T-cell (primary cell): ENCODE results near the gene APOC3. TPM values are rescaled to one million over a fixed set of nuclear protein-coding genes. Genes with fewer than 3 reads are reported as not detected.

Experiments used
- ATAC-seq, 4 experiments: fragments of 200-7000 bp in 3 of 4; fragments of 150-1000 bp in 1 of 4; cut with Tn5 transposase; replicated peaks in 1 of 4; 1 replicate in 3 of 4; 2 replicates in 1 of 4; pipeline ENCODE4 v1.10.0; 2021; ENCODE audit warnings: moderate library complexity in 3 of 4, mild to moderate bottlenecking in 2 of 4, moderate number of reproducible peaks in 1 of 4
- CTCF ChIA-PET, 2 donors: fragments of 300-600 bp; sonication (Branson Sonifier 250); formaldehyde crosslinking; loops; one replicate each; lab custom pipeline; 2022; ENCODE audit warnings: antibody characterized with exemption in 2 of 2; lab: Charles Lee
- POLR2A ChIA-PET, 2 donors: fragments of 300-600 bp; sonication (Branson Sonifier 250); formaldehyde crosslinking; loops; one replicate each; lab custom pipeline; 2022; ENCODE audit warnings: antibody characterized with exemption in 2 of 2; lab: Charles Lee
- DNase-seq, 35 experiments: peaks; one replicate each; pipeline versions ENCODE4 v3.0.0 to v3.0.0-alpha.2; 2013 to 2023
- H3K27ac ChIP-seq: one replicate; pipeline ENCODE4 v1.5.1; 2013; ENCODE audit warnings: low read length
- H3K27me3 ChIP-seq, 2 experiments: replicated peaks in 1 of 2; 1 replicate in 1 of 2; 2 replicates in 1 of 2; pipeline versions ENCODE4 v1.6.1 to v1.7.0; 2013; ENCODE audit warnings: low read length in 1 of 2, mixed read lengths in 1 of 2; ENCODE audit not compliant: control insufficient read depth in 2 of 2, insufficient read depth in 2 of 2; ENCODE audit errors: extremely low read depth in 1 of 2
- H3K36me3 ChIP-seq, 2 donors: 1 replicate in 1 of 2; 2 replicates in 1 of 2; pipeline versions ENCODE4 v1.6.1 to v1.7.0; 2013; ENCODE audit warnings: low read length in 1 of 2; ENCODE audit not compliant: control insufficient read depth in 2 of 2, insufficient read depth in 1 of 2; ENCODE audit errors: extremely low read depth in 1 of 2
- H3K4me1 ChIP-seq, 2 experiments: 1 replicate in 1 of 2; 2 replicates in 1 of 2; pipeline versions ENCODE4 v1.6.1 to v1.7.0; 2013; ENCODE audit warnings: low read length in 2 of 2, mixed read lengths in 1 of 2; ENCODE audit not compliant: insufficient read depth in 2 of 2, control insufficient read depth in 1 of 2; ENCODE audit errors: extremely low read depth in 1 of 2
- H3K4me3 ChIP-seq, 2 donors: 1 replicate in 1 of 2; 2 replicates in 1 of 2; pipeline versions ENCODE4 v1.5.1 to v1.7.0; 2013; ENCODE audit warnings: mild to moderate bottlenecking in 2 of 2, low read length in 1 of 2, moderate library complexity in 1 of 2; ENCODE audit not compliant: control insufficient read depth in 1 of 2; ENCODE audit errors: extremely low read depth in 1 of 2
- H3K9me3 ChIP-seq: 2 replicates; pipeline ENCODE4 v1.7.0; 2013
- H3K27ac Mint-ChIP-seq, 2 donors: one replicate each; pipeline ENCODE4 v1.8.0; 2020 to 2021; ENCODE audit warnings: mild to moderate bottlenecking in 2 of 2, mixed read lengths in 2 of 2
- H3K27me3 Mint-ChIP-seq, 2 donors: one replicate each; pipeline ENCODE4 v1.8.0; 2021 to 2022; ENCODE audit warnings: mixed read lengths in 2 of 2
- H3K36me3 Mint-ChIP-seq: one replicate; pipeline ENCODE4 v1.8.0; 2021; ENCODE audit warnings: mixed read lengths
- H3K4me1 Mint-ChIP-seq, 3 donors: one replicate each; pipeline ENCODE4 v1.8.0; 2020 to 2022; ENCODE audit warnings: mixed read lengths in 3 of 3, mild to moderate bottlenecking in 1 of 3
- H3K4me3 Mint-ChIP-seq, 3 donors: one replicate each; pipeline ENCODE4 v1.8.0; 2020 to 2022; ENCODE audit warnings: mild to moderate bottlenecking in 3 of 3, mixed read lengths in 3 of 3, moderate library complexity in 3 of 3
- H3K9me3 Mint-ChIP-seq, 3 donors: one replicate each; pipeline ENCODE4 v1.8.0; 2020 to 2022; ENCODE audit warnings: mixed read lengths in 3 of 3
- WGBS: methylation state at CpG from one replicate; pipeline ENCODE4 v1.1.5; 2013; ENCODE audit warnings: missing lambda C conversion rate; ENCODE audit not compliant: insufficient coverage; 5-methylcytosine and 5-hydroxymethylcytosine counted together
- total RNA-seq, 35 experiments: library from RNA in 6 of 35; stranded (reverse) in 6 of 35; fragments of 120-200 nt in 1 of 35; gene quantifications; one replicate each; pipeline versions ENCODE4 v1.2.1 to v1.2.4 and lab custom pipeline; 2013 to 2026

APOC3 gene
- total RNA-seq, 5 donors from 2014 or later (not counting 1 experiment from before 2014, with no cell fraction given), result 3.3 to 4.1 (median 3.7) TPM; not detected in 2

- Mint-ChIP-seq H3K4me1 (peaks cover 67 to 70% (median 70%) of the 10 kb centered on the region in 3 donors), H3K4me3 (peak overlapping the region; percentile 29 to 68 (median 44))
Observed at GRCh38 chr11:116855413-116855812, 25.7 kb downstream of the APOC3 start.

GRCh38 chr11:116856423-116856822 lies 26.7 kb downstream of the APOC3 start:
- H3K4me3 Mint-ChIP-seq, result peak overlapping the region in 1 of 3 donors; percentile 68
- H3K36me3 Mint-ChIP-seq, result peaks cover 51% of the 10 kb centered on the region
- DNase-seq (no peak), ATAC-seq (no peak)
- H3K4me1 Mint-ChIP-seq, result peaks cover 57 to 61% (median 60%) of the 10 kb centered on the region in 3 donors
- ChIA-PET CTCF (interaction anchor here in 1 of 2 donors (1.4 kb wide), 1 partner anchor 21 kb away, joined by 4 read pairs; no protein-coding TSS in a partner anchor), POLR2A (interaction anchor here (0.5 to 0.9 kb wide), 4 partner anchors 20 to 1148 kb away, joined by 3 to 5 read pairs (median 3); no protein-coding TSS in a partner anchor)
- peak overlapping the region; percentile 36 for H3K27ac ChIP-seq
- no peaks in the 10 kb centered on the region for H3K9me3 Mint-ChIP-seq
- H3K27ac Mint-ChIP-seq, result peak overlapping the region; percentile 96
- H3K4me3 ChIP-seq, result no peak overlapping the region
- 100% methylated on average over 4 of the region's 5 CpGs for WGBS
- H3K9me3 ChIP-seq, result no peaks in the 10 kb centered on the region
- peaks cover 0 to 44% of the 10 kb centered on the region in 2 donors for H3K36me3 ChIP-seq
- H3K4me1 ChIP-seq, result peaks cover 36 to 52% of the 10 kb centered on the region in 2 experiments
- H3K27me3 ChIP-seq, result no peaks in the 10 kb centered on the region
- no peaks in the 10 kb centered on the region for H3K27me3 Mint-ChIP-seq

More at GRCh38 chr11:116855413-116855812, 25.7 kb downstream of the APOC3 start:
- ATAC-seq, result no peak
- H3K36me3 ChIP-seq, result peaks cover 0 to 35% of the 10 kb centered on the region in 2 donors
- H3K4me1 ChIP-seq, result peaks cover 42 to 62% of the 10 kb centered on the region in 2 experiments
- no peaks in the 10 kb centered on the region for H3K27me3 Mint-ChIP-seq
- H3K27ac Mint-ChIP-seq, result peak overlapping the region; percentile 96
- 35% methylated on average over 4 of the region's 7 CpGs for WGBS
- no peaks in the 10 kb centered on the region for H3K9me3 Mint-ChIP-seq
- H3K36me3 Mint-ChIP-seq, result peaks cover 41% of the 10 kb centered on the region
- H3K4me3 ChIP-seq, result no peak overlapping the region
- no peaks in the 10 kb centered on the region for H3K27me3 ChIP-seq
- DNase-seq, result peak in 2 of 35 experiments; percentile 12 to 25
- ChIA-PET CTCF (interaction anchor here in 1 of 2 donors (1.4 kb wide), 1 partner anchor 20 kb away, joined by 4 read pairs; no protein-coding TSS in a partner anchor), POLR2A (interaction anchor here in 1 of 2 donors (0.7 kb wide), 1 partner anchor 84 kb away, joined by 8 read pairs; no protein-coding TSS in a partner anchor)
- peak overlapping the region; percentile 87 for H3K27ac ChIP-seq
- H3K9me3 ChIP-seq, result no peaks in the 10 kb centered on the region

GRCh38 chr11:116857316-116857715 lies 27.6 kb downstream of the APOC3 start:
- no peak for DNase-seq
- Histone ChIP-seq H3K27me3 (no peaks in the 10 kb centered on the region), H3K4me3 (no peak overlapping the region), H3K27ac (no peak overlapping the region), H3K4me1 (peaks cover 29 to 43% of the 10 kb centered on the region in 2 experiments), H3K9me3 (no peaks in the 10 kb centered on the region), H3K36me3 (peaks cover 6 to 53% of the 10 kb centered on the region in 2 donors)
- ChIA-PET CTCF (no interaction called here), POLR2A (no interaction called here)
- Mint-ChIP-seq H3K27me3 (no peaks in the 10 kb centered on the region), H3K36me3 (peaks cover 59% of the 10 kb centered on the region), H3K9me3 (no peaks in the 10 kb centered on the region), H3K4me3 (no peak overlapping the region), H3K27ac (peak overlapping the region; percentile 96), H3K4me1 (peaks cover 48 to 52% (median 51%) of the 10 kb centered on the region in 3 donors)
- no peak for ATAC-seq
- 100% methylated on average over 1 of the region's 2 CpGs for WGBS

GRCh38 chr11:116857936-116858335 lies 28.2 kb downstream of the APOC3 start:
- H3K27me3 ChIP-seq, result no peaks in the 10 kb centered on the region
- no peaks in the 10 kb centered on the region for H3K9me3 ChIP-seq
- DNase-seq, result no peak
- no peak overlapping the region for H3K27ac ChIP-seq
- no peak for ATAC-seq
- Mint-ChIP-seq H3K27me3 (no peaks in the 10 kb centered on the region), H3K36me3 (peaks cover 60% of the 10 kb centered on the region), H3K27ac (peak overlapping the region; percentile 15 to 48), H3K4me3 (no peak overlapping the region), H3K4me1 (peaks cover 42 to 46% (median 45%) of the 10 kb centered on the region in 3 donors), H3K9me3 (no peaks in the 10 kb centered on the region)
- 94% methylated on average over 4 of the region's 7 CpGs for WGBS
- CTCF ChIA-PET, result no interaction called here
- H3K36me3 ChIP-seq, result peaks cover 7 to 57% of the 10 kb centered on the region in 2 donors
- H3K4me1 ChIP-seq, result peaks cover 23 to 37% of the 10 kb centered on the region in 2 experiments
- no peak overlapping the region for H3K4me3 ChIP-seq
- POLR2A ChIA-PET, result no interaction called here

- no peak overlapping the region for H3K4me3 Mint-ChIP-seq
- peaks cover 71% of the 10 kb centered on the region for H3K36me3 Mint-ChIP-seq
- WGBS, result 98% methylated on average over 8 of the region's 8 CpGs
Observed at GRCh38 chr11:116859175-116859574, 29.5 kb downstream of the APOC3 start.

GRCh38 chr11:116860303-116860702 lies 30.6 kb downstream of the APOC3 start:
- H3K27me3 ChIP-seq, result no peaks in the 10 kb centered on the region
- no peak overlapping the region for H3K27ac ChIP-seq
- DNase-seq, result no peak
- H3K4me1 Mint-ChIP-seq, result peaks cover 21 to 23% (median 23%) of the 10 kb centered on the region in 3 donors
- no peaks in the 10 kb centered on the region for H3K27me3 Mint-ChIP-seq
- peaks cover 7 to 80% of the 10 kb centered on the region in 2 donors for H3K36me3 ChIP-seq
- peak overlapping the region in 1 of 2 donors; percentile 45 for H3K27ac Mint-ChIP-seq
- H3K4me1 ChIP-seq, result peaks cover 6 to 15% of the 10 kb centered on the region in 2 experiments
- 92% methylated on average over 2 of the region's 6 CpGs for WGBS
- H3K4me3 Mint-ChIP-seq, result no peak overlapping the region
- no peak for ATAC-seq
- ChIA-PET POLR2A (no interaction called here), CTCF (interaction anchor here in 1 of 2 donors (1.1 kb wide), 1 partner anchor 69 kb away, joined by 3 read pairs; the partner anchor contains the start of gene APOA5)
- H3K9me3 ChIP-seq, result no peaks in the 10 kb centered on the region
- peaks cover 80% of the 10 kb centered on the region for H3K36me3 Mint-ChIP-seq
- H3K4me3 ChIP-seq, result no peak overlapping the region
- H3K9me3 Mint-ChIP-seq, result no peaks in the 10 kb centered on the region

More at GRCh38 chr11:116859175-116859574, 29.5 kb downstream of the APOC3 start:
- Mint-ChIP-seq H3K4me1 (peaks cover 30 to 33% (median 33%) of the 10 kb centered on the region in 3 donors), H3K9me3 (no peaks in the 10 kb centered on the region), H3K27ac (peak overlapping the region; percentile 7 to 16), H3K27me3 (no peaks in the 10 kb centered on the region)
- Histone ChIP-seq H3K4me3 (no peak overlapping the region), H3K9me3 (no peaks in the 10 kb centered on the region), H3K27me3 (no peaks in the 10 kb centered on the region), H3K36me3 (peaks cover 7 to 69% of the 10 kb centered on the region in 2 donors), H3K27ac (no peak overlapping the region), H3K4me1 (peaks cover 14 to 26% of the 10 kb centered on the region in 2 experiments)
- ChIA-PET POLR2A (no interaction called here), CTCF (no interaction called here)
- DNase-seq (no peak), ATAC-seq (no peak)
